Measurements from ENCODE around the gene TMA7. TPM values are rescaled to one million over a fixed set of nuclear protein-coding genes. Genes with fewer than 3 reads are reported as not detected.

The TMA7 gene
- total RNA-seq, 2 donors from 2014 or later: 194 to 286 TPM

- no peaks in the 10 kb centered on the region for H3K9me3 ChIP-seq
- no peak overlapping the region for H3K4me3 ChIP-seq
- TF ChIP-seq CTCF (IDR thresholded peaks at IDR 0.05): no peak
- peaks cover 99% of the 10 kb centered on the region for H3K36me3 ChIP-seq
- H3K27ac ChIP-seq: no peak overlapping the region
- no peak for DNase-seq (ENCODE audit: low spot score)
- no peaks in the 10 kb centered on the region for H3K27me3 ChIP-seq
- no peaks in the 10 kb centered on the region for H3K4me1 ChIP-seq
These were observed 28.9 kb upstream of the TMA7 start for GRCh38 chr3:48411041-48411588.

- Histone ChIP-seq H3K36me3 (peaks cover 98% of the 10 kb centered on the region), H3K27ac (no peak overlapping the region), H3K9me3 (no peaks in the 10 kb centered on the region), H3K27me3 (no peaks in the 10 kb centered on the region), H3K4me3 (no peak overlapping the region), H3K4me1 (no peaks in the 10 kb centered on the region)
- DNase-seq (ENCODE audit: low spot score): no peak
- TF ChIP-seq CTCF (IDR thresholded peaks at IDR 0.05): no peak
These were observed 28.3 kb upstream of the TMA7 start for GRCh38 chr3:48411606-48412374.

GRCh38 chr3:48412375-48413001, 27.6 kb upstream of the TMA7 start:
- Histone ChIP-seq H3K4me3 (no peak overlapping the region), H3K9me3 (no peaks in the 10 kb centered on the region), H3K36me3 (peaks cover 98% of the 10 kb centered on the region), H3K27me3 (no peaks in the 10 kb centered on the region), H3K27ac (no peak overlapping the region), H3K4me1 (no peaks in the 10 kb centered on the region)
- no peak for DNase-seq (ENCODE audit: low spot score)
- no peak for TF ChIP-seq CTCF (IDR thresholded peaks at IDR 0.05)

- Histone ChIP-seq H3K27ac (no peak overlapping the region), H3K27me3 (no peaks in the 10 kb centered on the region), H3K4me3 (no peak overlapping the region), H3K36me3 (peaks cover 98% of the 10 kb centered on the region), H3K9me3 (no peaks in the 10 kb centered on the region), H3K4me1 (no peaks in the 10 kb centered on the region)
- no peak for TF ChIP-seq CTCF (IDR thresholded peaks at IDR 0.05)
- no peak for DNase-seq (ENCODE audit: low spot score)
These were observed 27.0 kb upstream of the TMA7 start for GRCh38 chr3:48413086-48413485.

GRCh38 chr3:48413611-48414010, 26.4 kb upstream of the TMA7 start:
- Histone ChIP-seq H3K9me3 (no peaks in the 10 kb centered on the region), H3K4me1 (no peaks in the 10 kb centered on the region), H3K36me3 (peaks cover 98% of the 10 kb centered on the region), H3K27me3 (no peaks in the 10 kb centered on the region), H3K27ac (no peak overlapping the region), H3K4me3 (no peak overlapping the region)
- TF ChIP-seq CTCF (IDR thresholded peaks at IDR 0.05): no peak
- no peak for DNase-seq (ENCODE audit: low spot score)
